Duodenal mucosa (tissue), 2 donors: ENCODE data around the gene SASH3.
"Not testable (repeated sequence)": the region's sequence is repeated elsewhere in the genome, so short reads cannot be mapped to it uniquely, and the experiment has no call there.

Experiments used
- H3K27ac ChIP-seq: one replicate; pipeline ENCODE4 v1.7.0; 2013; ENCODE audit warnings: low read depth, low read length
- H3K27me3 ChIP-seq, 2 donors: one replicate each; pipeline ENCODE4 v1.7.0; 2013; ENCODE audit warnings: low read length in 2 of 2, control low read depth in 1 of 2; ENCODE audit not compliant: insufficient read depth in 2 of 2, control insufficient read depth in 1 of 2
- H3K36me3 ChIP-seq, 2 donors: one replicate each; pipeline ENCODE4 v1.7.0; 2013; ENCODE audit warnings: low read length in 2 of 2, control low read depth in 1 of 2; ENCODE audit not compliant: insufficient read depth in 2 of 2, control insufficient read depth in 1 of 2
- H3K4me1 ChIP-seq, 2 donors: one replicate each; pipeline ENCODE4 v1.7.0; 2013; ENCODE audit warnings: low read length in 2 of 2, control low read depth in 1 of 2; ENCODE audit not compliant: insufficient read depth in 2 of 2, control insufficient read depth in 1 of 2
- H3K4me3 ChIP-seq, 2 donors: one replicate each; pipeline ENCODE4 v1.7.0; 2013; ENCODE audit warnings: low read length in 2 of 2, low read depth in 1 of 2
- H3K9ac ChIP-seq, 2 donors: one replicate each; pipeline ENCODE4 v1.7.0; 2013; ENCODE audit warnings: low read length in 2 of 2, low read depth in 1 of 2
- H3K9me3 ChIP-seq, 2 donors: one replicate each; pipeline ENCODE4 v1.7.0; 2013; ENCODE audit warnings: low read length in 2 of 2, control low read depth in 1 of 2; ENCODE audit not compliant: control insufficient read depth in 1 of 2

The SASH3 gene

DNA sequence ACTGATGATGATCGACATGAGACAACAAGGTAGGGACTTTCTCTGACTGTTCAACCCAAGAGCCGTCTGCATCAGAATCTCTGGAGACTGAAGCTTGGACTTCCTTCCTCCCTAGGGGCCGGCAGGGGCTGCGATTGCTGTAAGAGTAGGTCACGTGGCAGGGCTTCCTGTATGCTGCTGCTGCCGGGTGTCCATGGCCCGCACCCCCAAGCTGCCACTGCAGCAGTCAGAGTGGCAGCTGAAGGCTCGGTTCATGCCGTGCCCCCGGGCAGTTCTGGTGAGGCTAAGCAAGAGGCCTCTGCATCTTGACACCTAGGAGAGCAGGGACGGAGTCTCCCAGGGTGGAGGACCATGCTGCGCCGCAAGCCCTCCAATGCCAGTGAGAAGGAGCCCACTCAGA is at the start of gene SASH3:
Gene SASH3, plus strand, starts transcription at position 203 of the 400 bp plus-strand sequence. Its CDS starts 149 bp downstream, at position 352.
- H3K4me3 ChIP-seq = peak within 1 kb of the TSS; percentile 60 to 63
- H3K4me1 ChIP-seq = peaks cover 13 to 21% of the 10 kb centered on the region in 2 donors
- no peaks in the 10 kb centered on the region for H3K36me3 ChIP-seq
- no peaks in the 10 kb centered on the region for H3K27me3 ChIP-seq
- H3K27ac ChIP-seq = peak within 1 kb of the TSS; percentile 32
- no peaks in the 10 kb centered on the region for H3K9me3 ChIP-seq
- H3K9ac ChIP-seq = peak within 1 kb of the TSS in 1 of 2 donors; percentile 56

DNA sequence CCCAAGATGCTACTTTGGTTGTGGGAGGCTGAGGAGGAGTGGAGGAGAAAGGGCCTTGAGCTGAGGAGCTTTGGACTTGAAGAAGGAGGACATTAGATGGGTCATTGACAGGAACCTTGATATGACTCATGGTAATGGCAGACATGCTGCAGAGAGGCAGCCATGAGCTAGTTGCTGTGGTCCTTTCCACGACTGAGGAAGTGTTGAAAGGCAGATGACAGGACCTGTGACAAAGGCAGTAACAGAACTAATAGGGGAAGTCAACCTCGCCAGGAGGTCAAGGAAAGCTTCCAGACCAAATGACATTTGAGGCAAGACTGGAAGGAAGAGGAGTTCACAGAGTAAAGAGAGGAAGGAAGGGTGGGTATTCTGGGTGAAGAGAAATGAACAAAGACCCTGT is 48.5 kb upstream of the SASH3 start:
- H3K4me1 ChIP-seq = peaks cover 0 to 5% of the 10 kb centered on the region in 2 donors
- no peaks in the 10 kb centered on the region for H3K9me3 ChIP-seq
- no peaks in the 10 kb centered on the region for H3K27me3 ChIP-seq
- no peak overlapping the region for H3K9ac ChIP-seq
- no peaks in the 10 kb centered on the region for H3K36me3 ChIP-seq
- H3K4me3 ChIP-seq = no peak overlapping the region
- no peak overlapping the region for H3K27ac ChIP-seq

DNA sequence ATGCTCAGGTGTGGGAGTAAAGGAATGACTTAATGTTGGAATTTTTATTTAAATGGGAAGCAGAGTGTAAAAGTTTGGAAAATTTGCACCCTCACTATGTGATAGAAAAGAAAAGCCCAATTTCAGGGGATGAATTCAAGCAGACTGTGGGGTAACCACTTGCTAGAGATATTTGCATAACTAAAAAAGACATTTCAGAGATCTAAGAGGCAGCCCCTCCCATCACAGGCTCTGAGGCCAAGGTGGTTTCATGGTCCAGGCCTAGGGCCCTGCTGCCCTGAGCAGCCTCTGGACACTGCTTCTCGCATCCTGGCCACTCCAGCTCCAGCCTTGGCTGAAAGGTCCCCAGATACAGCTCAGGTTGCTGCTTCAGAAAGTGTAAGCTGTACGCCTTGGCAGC is 46.9 kb upstream of the SASH3 start:
- H3K4me1 ChIP-seq = peaks cover 9 to 20% of the 10 kb centered on the region in 2 donors
- H3K27me3 ChIP-seq = no peaks in the 10 kb centered on the region
- no peaks in the 10 kb centered on the region for H3K9me3 ChIP-seq
- H3K9ac ChIP-seq = no peak overlapping the region
- H3K4me3 ChIP-seq = no peak overlapping the region
- no peak overlapping the region for H3K27ac ChIP-seq
- H3K36me3 ChIP-seq = no peaks in the 10 kb centered on the region

DNA sequence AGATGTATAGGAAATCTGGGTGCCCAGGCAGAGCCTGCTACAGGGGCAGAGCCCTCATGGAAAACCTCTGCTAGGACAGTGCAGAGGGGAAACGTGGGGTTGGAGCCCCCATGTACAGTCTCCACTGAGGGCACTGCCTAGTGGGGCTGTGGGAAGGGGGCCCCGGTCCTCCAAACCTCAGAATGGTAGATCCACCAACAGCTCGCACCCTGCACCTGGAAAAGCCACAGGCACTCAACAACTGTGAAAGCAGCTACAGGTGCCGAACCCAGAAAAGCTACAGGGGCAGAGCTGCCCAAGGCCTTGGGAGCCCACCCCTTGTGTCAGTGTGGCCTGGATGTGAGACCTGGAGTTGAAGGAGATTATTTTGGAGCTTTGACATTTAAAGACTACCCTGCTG is 46.4 kb upstream of the SASH3 start:
- Histone ChIP-seq H3K9me3 (no peaks in the 10 kb centered on the region), H3K4me3 (no peak overlapping the region), H3K27ac (no peak overlapping the region), H3K9ac (no peak overlapping the region), H3K27me3 (no peaks in the 10 kb centered on the region), H3K36me3 (no peaks in the 10 kb centered on the region), H3K4me1 (peaks cover 14 to 25% of the 10 kb centered on the region in 2 donors)

- no peak overlapping the region for H3K27ac ChIP-seq
- no peak overlapping the region for H3K4me3 ChIP-seq
- H3K4me1 ChIP-seq = peaks cover 18 to 30% of the 10 kb centered on the region in 2 donors
- H3K9ac ChIP-seq = no peak overlapping the region
- H3K9me3 ChIP-seq = no peaks in the 10 kb centered on the region
- H3K36me3 ChIP-seq = no peaks in the 10 kb centered on the region
- no peaks in the 10 kb centered on the region for H3K27me3 ChIP-seq
These were observed 43.3 kb upstream of the SASH3 start for GRCh38 chrX:129736491-129736890.

DNA sequence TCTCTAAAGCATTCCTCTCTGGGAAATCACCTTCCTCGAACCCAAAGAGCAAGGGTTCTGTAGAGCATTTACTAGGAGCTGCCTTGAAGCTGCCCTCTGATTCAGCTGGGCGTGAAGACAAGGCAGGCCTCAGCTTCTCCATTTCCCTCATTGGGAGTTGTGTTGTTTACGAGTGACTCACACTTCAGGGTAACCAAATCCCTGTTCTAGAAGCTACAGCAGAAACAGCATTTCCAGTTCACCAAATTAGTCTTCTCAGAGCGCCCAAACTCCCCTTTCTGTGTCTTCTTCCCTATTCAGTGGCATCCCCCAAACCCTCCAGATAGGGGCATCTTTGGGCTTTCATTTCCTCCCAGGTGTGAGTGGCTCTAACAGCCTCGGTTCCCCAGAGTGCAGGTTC is 41.8 kb upstream of the SASH3 start:
- H3K4me3 ChIP-seq = no peak overlapping the region
- peaks cover 18 to 30% of the 10 kb centered on the region in 2 donors for H3K4me1 ChIP-seq
- no peak overlapping the region for H3K27ac ChIP-seq

GRCh38 chrX:129738466-129739308 is 41.1 kb upstream of the SASH3 start, which contains the start of gene XPNPEP2:
XPNPEP2 (plus strand) TSS chrX:129738979; CDS start chrX:129739214, 235 bp downstream.
- Histone ChIP-seq H3K9ac (peak within 1 kb of the TSS; percentile 29 to 54), H3K4me3 (peak within 1 kb of the TSS; percentile 55), H3K27ac (peak within 1 kb of the TSS; percentile 20), H3K9me3 (no peaks in the 10 kb centered on the region), H3K36me3 (no peaks in the 10 kb centered on the region), H3K4me1 (peaks cover 18 to 30% of the 10 kb centered on the region in 2 donors), H3K27me3 (no peaks in the 10 kb centered on the region)

More for the DNA sequence above, 41.8 kb upstream of the SASH3 start:
- Histone ChIP-seq H3K36me3 (no peaks in the 10 kb centered on the region), H3K9ac (peak overlapping the region in 1 of 2 donors; percentile 29), H3K9me3 (no peaks in the 10 kb centered on the region), H3K27me3 (no peaks in the 10 kb centered on the region)

DNA sequence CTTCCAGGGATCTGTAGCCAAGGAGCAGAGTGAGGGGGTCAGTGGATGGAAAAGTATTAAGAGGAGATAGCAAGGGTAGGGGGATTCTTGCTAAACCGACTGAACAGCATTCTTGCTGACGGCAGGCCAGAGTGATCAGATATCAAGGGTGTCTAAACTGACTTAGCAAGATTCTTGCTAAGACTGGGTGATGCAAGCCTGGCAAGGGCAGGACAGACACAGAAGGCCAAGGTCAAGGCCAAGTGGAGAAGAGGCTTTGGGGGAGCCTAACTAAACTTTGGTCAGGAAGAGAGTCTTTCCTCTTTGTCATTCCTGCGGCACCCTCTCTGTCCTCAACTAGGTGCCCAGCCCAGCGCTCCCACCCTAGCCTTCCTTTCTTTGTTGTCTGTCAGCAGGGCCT is 40.2 kb upstream of the SASH3 start:
- H3K9me3 ChIP-seq = no peaks in the 10 kb centered on the region
- no peaks in the 10 kb centered on the region for H3K27me3 ChIP-seq
- H3K36me3 ChIP-seq = no peaks in the 10 kb centered on the region
- peaks cover 18 to 30% of the 10 kb centered on the region in 2 donors for H3K4me1 ChIP-seq
- peak overlapping the region; percentile 55 for H3K4me3 ChIP-seq
- no peak overlapping the region for H3K27ac ChIP-seq
- peak overlapping the region; percentile 29 to 54 for H3K9ac ChIP-seq

- no peaks in the 10 kb centered on the region for H3K9me3 ChIP-seq
- H3K4me1 ChIP-seq = peaks cover 14 to 17% of the 10 kb centered on the region in 2 donors
- H3K9ac ChIP-seq = no peak overlapping the region
- no peaks in the 10 kb centered on the region for H3K36me3 ChIP-seq
- H3K4me3 ChIP-seq = no peak overlapping the region
- H3K27ac ChIP-seq = no peak overlapping the region
- no peaks in the 10 kb centered on the region for H3K27me3 ChIP-seq
These were observed 37.6 kb upstream of the SASH3 start for GRCh38 chrX:129741880-129742758.

DNA sequence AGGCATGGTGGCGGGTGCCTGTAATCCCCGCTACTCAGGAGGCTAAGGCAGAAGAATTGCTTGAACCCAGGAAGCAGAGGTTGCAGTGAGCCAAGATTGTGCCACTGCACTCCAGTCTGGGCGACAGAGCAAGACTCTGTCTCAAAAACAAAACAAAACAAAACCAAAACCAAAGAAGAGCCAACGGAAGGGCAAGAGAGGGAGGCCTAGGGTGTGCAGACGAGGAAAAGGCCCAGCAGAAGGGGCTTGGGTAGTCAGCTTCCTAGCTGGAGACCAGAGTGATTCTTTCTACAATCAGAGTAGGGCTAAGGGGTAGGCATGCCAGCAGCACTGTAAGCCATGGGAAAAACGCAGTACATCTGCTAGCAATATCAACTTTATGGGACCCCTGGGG is 37.0 kb upstream of the SASH3 start:
- H3K36me3 ChIP-seq, H3K27me3 ChIP-seq, H3K9me3 ChIP-seq, H3K9ac ChIP-seq, H3K27ac ChIP-seq, H3K4me3 ChIP-seq: not testable (repeated sequence)
- H3K4me1 ChIP-seq = peaks cover 10 to 11% of the 10 kb centered on the region in 2 donors
